GM18873 (cell line): ENCODE data around the gene KRT76.

ENCODE experiments used
- ATAC-seq: cut with Tn5 transposase; IDR thresholded peaks from one replicate; pipeline ENCODE4 v1.9.1; 2021; ENCODE audit warnings: mild to moderate bottlenecking, moderate library complexity, moderate number of reproducible peaks; ENCODE audit not compliant: unreplicated experiment, low FRiP score

Gene KRT76

GRCh38 chr12:52776913-52777395 is at the start of gene KRT76:
Gene KRT76, minus strand, starts transcription at chr12:52777345. Its CDS starts 54 bp downstream, at chr12:52777291.
- no peak for ATAC-seq

GRCh38 chr12:52825961-52826360 is 48.8 kb upstream of the KRT76 start:
- no peak for ATAC-seq

GRCh38 chr12:52824741-52825410 is 47.7 kb upstream of the KRT76 start:
- no peak for ATAC-seq

- no peak for ATAC-seq
Observed at GRCh38 chr12:52823761-52824450, 46.8 kb upstream of the KRT76 start.

GRCh38 chr12:52822771-52823510 is 45.8 kb upstream of the KRT76 start:
- no peak for ATAC-seq

- ATAC-seq: no peak
Observed at GRCh38 chr12:52821826-52822660, 44.9 kb upstream of the KRT76 start.

- ATAC-seq: no peak
Observed at GRCh38 chr12:52821071-52821730, 44.1 kb upstream of the KRT76 start.

- no peak for ATAC-seq
Observed at GRCh38 chr12:52820521-52820920, 43.4 kb upstream of the KRT76 start.

GRCh38 chr12:52819731-52820510 is 42.8 kb upstream of the KRT76 start:
- no peak for ATAC-seq

- no peak for ATAC-seq
Observed at GRCh38 chr12:52818887-52819420, 41.8 kb upstream of the KRT76 start.

- ATAC-seq: no peak
Observed at GRCh38 chr12:52818388-52818787, 41.2 kb upstream of the KRT76 start.

- no peak for ATAC-seq
Observed at GRCh38 chr12:52817699-52818238, 40.6 kb upstream of the KRT76 start.

- no peak for ATAC-seq
Observed at GRCh38 chr12:52817003-52817698, 40.0 kb upstream of the KRT76 start.

GRCh38 chr12:52815676-52816588 is 38.8 kb upstream of the KRT76 start:
- ATAC-seq: no peak

- no peak for ATAC-seq
Observed at GRCh38 chr12:52815161-52815560, 38.0 kb upstream of the KRT76 start.

- no peak for ATAC-seq
Observed at GRCh38 chr12:52814710-52815155, 37.6 kb upstream of the KRT76 start.
